AML-193 (cell line): ENCODE measurements around the gene TMEM116.
"Not testable (repeated sequence)": the region's sequence is repeated elsewhere in the genome, so short reads cannot be mapped to it uniquely, and the experiment has no call there.

Experiments used
- DNase-seq, 2 experiments: peaks; one replicate each; lab custom pipeline; 2025; lab: John Stamatoyannopoulos, UW

The TMEM116 gene

GRCh38 chr12:111976291-111976690 lies 36.7 kb downstream of the TMEM116 start:
- no peak for DNase-seq

DNA sequence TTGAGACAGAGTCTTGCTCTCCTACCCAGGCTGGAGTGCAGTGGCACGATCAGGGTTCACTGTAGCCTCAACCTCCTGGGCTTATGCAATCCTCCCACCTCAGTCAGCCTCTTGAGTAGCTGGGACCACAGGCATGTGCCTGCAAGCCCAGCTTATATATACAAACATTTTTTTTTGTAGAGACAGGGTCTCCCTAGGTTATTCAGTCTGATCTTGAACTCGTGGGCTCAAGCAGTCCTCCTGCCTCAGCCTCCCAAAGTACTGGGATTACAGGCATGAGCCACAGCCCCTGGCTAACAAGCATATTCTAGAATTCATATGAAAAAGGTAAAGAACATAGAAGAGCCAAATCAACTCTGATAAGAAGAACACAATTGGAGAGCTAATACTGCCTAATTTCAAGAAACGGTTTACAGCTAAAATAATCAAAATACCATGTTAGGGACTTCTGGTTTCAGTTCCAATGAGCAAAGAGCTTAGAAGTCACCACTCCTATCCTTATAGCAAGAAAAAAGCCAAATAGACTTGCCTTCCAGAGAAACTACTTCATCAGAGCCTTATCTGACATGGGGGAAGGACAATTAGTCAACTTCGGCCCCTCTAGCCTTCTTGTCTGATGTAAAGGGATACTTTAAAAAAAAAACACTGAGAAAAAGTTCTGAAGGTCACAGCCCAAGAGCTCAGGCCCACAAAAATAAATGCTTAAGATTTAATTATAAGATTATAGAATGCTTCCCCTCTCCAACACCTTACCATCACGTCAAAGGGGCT lies 37.6 kb downstream of the TMEM116 start:
- no peak for DNase-seq

DNA sequence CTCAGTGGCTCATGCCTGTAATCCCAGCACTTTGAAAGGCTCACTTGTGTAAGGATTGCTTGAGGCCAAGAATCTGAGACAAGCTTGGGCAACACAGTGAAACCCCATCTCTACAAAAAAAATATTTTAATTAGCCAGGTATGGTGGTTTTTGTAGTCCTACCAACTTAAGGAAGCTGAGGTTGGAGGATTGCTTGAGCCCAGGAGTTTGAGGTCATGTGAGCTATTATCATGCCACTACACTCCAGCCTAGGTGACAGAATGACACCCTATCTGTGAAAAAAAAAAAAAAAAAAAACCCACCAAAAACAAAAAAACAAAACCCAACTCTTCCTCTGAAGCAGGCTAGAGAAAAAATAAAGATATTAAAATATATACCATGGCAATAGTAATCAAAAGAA lies 41.2 kb downstream of the TMEM116 start:
- DNase-seq: no peak

GRCh38 chr12:111964935-111965334 lies 48.0 kb downstream of the TMEM116 start:
- no peak for DNase-seq

GRCh38 chr12:111959518-111959917 lies 53.4 kb downstream of the TMEM116 start:
- not testable (repeated sequence) for DNase-seq

DNA sequence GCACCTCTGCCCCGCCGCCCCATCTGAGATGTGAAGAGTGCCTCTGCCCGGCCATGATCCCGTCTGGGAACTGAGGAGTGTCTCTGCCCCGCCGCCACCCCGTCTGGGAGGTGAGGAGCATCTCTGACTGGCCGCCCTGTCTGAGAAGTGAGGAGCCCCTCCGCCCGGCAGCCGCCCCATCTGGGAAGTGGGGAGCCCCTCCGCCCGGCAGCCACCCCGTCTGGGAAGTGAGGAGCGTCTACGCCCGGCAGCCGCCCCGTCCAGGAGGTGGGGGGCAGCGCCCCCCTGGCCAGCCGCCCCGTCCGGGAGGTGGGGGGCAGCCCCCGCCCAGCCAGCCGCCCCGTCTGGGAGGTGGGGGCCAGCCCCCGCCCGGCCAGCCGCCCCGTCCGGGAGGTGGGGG lies 55.7 kb downstream of the TMEM116 start:
- not testable (repeated sequence) for DNase-seq

DNA sequence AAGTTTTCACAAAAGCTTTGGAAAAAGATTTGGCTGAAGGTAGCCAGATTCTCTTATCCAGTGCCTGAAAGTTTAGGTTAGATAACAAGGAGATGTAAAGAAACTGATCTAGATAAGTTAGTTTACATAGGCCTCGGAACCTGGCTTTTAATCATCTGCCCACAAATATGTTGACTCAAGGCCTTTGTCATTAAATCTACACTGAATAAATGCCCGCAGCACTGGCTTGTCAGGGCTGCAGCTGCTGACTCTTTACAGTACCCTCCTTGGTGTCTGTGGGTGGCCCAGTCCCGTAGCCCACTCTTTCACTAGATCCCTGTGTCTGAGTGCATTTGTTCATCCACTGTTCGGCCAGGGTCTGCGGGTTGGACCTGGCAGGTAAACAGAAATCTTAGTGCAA lies 58.0 kb downstream of the TMEM116 start:
- no peak for DNase-seq

- DNase-seq: no peak
Measured at GRCh38 chr12:111953455-111953854, 59.5 kb downstream of the TMEM116 start.

GRCh38 chr12:111952084-111952787 lies 60.7 kb downstream of the TMEM116 start:
- DNase-seq: not testable (repeated sequence)

DNA sequence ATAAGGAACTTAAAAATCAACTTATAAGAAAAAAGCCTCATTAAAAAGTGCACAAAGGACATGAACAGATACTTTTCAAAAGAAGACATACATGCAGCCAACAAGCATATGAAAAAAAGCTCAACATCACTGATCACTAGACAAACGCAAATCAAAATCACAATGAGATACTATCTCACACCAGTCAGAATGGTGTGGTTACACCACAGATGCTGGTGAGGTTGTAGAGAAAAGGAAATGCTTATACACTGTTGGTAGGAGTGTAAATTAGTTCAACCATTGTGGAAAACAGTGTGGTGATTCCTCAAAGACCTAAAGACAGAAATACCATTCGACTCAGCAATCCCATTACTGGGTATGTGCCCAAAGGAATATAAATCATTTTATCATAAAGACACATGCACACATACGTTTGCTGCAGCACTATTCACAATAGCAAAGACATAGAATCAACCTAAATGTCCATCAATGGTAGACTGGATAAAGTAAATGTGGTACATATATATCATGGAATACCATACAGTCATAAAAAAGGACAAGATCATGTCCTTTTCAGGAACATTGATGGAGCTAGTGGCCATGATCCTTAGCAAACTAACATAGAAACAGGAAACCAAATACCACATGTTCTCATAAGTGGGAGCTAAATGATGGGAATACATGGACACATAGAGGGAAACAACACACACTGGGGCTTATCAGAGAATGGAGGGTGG lies 61.8 kb downstream of the TMEM116 start:
- not testable (repeated sequence) for DNase-seq

DNA sequence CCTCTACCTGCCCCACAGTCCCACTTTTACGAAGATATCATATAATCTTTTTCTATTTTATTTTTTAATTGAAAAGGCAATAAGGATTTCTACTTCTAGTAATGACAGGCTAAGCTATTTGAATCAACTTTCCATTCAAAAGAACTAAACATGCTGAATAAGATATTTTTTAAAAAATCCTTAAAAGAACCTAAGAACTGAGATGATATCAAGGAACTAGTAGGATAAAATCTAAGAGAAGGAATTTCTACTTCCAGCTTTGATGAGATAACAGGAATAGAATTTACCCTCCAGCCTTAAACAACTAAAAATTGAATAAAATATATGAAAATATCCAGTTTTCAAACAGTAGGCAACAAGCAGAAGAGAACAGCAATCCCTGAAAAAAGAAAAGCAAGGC lies 69.0 kb downstream of the TMEM116 start:
- DNase-seq: no peak

GRCh38 chr12:111942557-111942956 lies 70.4 kb downstream of the TMEM116 start:
- no peak for DNase-seq

DNA sequence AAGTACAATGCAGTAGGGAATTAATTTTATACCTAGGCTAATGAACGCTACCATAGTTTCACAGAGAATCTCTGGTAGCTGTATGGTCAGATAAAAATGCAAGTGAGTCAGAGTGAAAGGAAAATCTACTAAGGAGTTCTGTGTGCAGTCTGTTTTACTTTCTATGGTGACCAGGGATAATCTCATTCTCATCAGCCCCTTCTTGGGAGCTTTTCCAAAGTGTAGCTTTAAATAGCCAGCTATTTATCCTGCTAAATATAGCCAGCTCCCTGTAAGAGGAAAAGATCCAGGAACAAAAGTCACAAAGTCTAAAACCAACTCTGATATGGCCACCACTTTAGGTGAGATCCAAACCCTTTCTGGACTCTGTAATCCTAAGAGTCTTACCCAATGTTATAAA lies 75.5 kb downstream of the TMEM116 start:
- no peak for DNase-seq

DNA sequence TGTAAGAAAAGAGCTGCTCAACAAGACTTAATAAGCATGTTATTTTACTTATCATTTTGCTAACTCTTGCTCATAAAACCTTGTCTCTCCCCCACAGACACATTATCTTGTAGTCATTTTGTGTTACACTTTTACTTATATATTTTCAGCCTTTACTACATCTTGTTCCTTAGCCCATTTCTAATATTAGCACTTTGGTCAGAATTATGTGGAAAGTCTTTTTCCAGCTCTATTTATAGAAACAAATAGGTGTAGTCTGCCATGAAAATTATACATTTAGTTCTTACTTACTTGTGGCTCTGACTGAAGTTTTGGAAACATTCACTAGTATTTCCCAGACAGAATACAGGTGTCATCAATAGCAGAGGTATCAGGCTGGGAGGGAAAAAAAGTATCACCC lies 76.1 kb downstream of the TMEM116 start:
- no peak for DNase-seq

DNA sequence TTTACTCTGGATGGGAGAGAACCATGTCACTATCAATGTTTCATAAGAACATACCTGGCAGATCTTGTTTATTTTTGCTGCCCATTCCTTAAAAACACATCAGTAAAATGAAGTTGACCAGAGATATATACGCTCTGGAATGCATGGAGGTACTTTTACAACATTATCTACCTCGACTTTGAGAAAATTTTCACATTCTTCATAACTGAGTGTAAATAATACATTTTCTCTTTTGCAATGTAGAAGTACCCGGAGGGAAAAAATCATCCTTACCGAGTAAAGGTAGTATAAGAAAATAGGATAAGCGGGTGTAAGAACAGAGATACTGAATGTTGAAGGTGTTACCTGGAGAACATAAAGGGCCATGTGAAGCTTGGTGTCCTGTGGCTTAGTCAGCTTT lies 80.7 kb downstream of the TMEM116 start:
- DNase-seq: no peak

DNA sequence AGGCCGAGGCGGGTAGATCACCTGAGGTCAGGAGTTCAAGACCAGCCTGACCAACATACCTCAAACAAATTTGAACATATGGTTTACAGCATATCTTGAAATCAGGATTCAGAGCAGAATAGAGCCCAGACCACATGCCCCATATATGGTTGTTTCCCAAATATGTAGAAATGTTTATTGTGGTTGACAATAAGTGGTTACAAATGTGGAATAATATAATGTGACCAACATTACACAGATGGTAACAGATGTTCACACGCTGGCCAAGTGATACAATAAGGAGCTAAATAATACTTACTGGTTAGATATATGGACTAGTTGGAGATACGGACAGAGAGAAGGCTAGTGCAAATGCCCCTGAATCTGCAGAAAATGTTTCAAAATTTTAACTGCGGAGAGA lies 85.6 kb downstream of the TMEM116 start:
- DNase-seq: no peak

GRCh38 chr12:111926631-111927030 lies 86.3 kb downstream of the TMEM116 start:
- DNase-seq: no peak

DNA sequence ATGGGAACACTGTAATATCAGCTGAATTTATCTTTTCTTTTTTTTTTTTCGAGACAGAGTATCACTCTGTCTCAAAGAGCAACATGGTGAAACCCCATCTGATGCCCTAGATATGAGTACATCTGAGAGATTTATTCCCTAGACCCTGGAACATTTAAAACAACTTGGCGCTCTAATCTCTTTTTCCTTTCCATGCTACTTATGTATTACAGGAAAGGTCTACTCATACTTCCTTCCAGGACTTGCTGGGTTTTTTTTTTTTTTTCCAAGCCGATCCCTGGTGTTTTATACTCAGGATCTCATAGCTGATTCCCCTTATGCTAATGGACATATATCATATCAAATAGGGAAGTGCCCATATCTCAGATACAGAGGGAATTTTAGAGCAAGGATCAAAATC lies 87.8 kb downstream of the TMEM116 start:
- DNase-seq: no peak

GRCh38 chr12:111907740-111908139 lies 105.2 kb downstream of the TMEM116 start:
- DNase-seq: no peak

- no peak for DNase-seq
Measured at GRCh38 chr12:111905502-111905901, 107.5 kb downstream of the TMEM116 start.

DNA sequence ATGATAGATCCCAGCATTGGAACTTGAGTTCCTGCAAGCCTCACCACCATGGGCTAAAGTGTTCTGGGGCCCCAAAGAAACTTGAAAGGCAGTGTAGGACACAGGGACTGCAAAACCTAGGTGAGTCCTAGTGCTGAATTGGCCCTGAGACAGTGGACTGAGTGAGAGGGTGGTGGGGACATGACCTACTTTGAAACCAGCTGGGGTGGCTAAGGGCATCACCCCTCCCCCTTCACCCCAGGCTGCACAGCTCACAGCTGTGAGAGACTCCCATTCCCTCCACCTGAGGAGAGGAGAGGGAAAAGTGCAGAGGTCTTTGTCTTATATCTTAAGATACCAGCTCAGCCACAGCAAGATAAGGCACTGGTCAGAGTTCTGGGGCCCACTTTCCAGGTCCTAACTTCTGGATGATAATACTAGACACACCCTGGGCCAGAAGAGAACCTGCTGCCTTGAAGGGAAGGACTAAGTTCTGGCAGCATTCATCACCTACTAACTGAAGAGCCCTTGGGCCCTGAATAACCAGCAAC lies 108.5 kb downstream of the TMEM116 start:
- DNase-seq: no peak

DNA sequence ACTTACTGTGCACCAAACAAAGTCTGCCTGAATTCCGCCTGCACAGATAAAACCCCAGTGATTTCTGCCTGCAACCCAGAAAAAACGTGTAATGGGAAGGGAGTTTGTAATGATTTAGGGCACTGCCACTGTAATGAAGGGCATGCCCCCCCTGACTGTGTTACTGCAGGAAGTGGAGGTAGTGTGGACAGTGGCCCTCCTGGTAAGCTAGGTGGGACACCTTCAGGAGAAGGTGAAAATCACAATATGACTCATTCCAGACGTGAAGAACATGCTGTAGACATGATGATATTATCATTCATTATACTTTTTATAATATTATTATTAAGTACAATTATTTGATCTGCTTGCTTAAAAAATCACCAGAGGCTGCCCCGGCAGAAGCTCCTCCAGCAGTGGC lies 111.8 kb downstream of the TMEM116 start:
- DNase-seq: no peak

DNA sequence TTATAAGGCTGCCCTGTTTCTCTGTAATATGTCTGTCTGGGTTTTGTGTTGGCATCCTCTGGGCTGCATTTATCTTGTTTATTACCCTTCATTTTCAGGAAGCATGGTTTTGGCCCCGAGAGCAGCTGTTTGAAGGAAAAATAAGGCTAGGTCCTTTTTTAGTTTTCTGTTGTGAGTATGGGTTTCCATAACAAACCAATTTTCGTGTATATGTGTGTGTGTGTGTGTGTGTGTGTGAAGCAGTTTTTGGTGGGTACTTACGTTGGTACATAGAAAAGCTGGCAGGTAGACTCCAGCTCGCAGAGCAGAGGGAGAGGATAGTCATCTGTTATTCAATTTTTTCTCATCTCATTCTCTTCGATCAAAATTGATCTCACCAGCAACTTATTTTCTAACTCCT lies 118.4 kb downstream of the TMEM116 start:
- no peak for DNase-seq
